Thyroid gland (tissue), 4 donors: Measurements from ENCODE around the gene DYRK4.

Experiments
- CTCF ChIP-seq, 6 experiments: fragments of 200-600 bp in 3 of 6; fragments of 450-650 bp in 3 of 6; sonication (generic) in 3 of 6; IDR thresholded peaks; one replicate each; pipeline ENCODE4 v1.5.1; 2016 to 2019; ENCODE audit warnings: antibody characterized with exemption in 6 of 6, mild to moderate bottlenecking in 2 of 6, inconsistent platforms in 1 of 6, moderate library complexity in 1 of 6
- POLR2A ChIP-seq, 2 donors: fragments of 450-650 bp; IDR thresholded peaks; one replicate each; pipeline ENCODE4 v1.6.1; 2017; ENCODE audit warnings: antibody characterized with exemption in 2 of 2, mild to moderate bottlenecking in 2 of 2, moderate library complexity in 1 of 2

GRCh38 chr12:4557586-4557985 is 4.4 kb upstream of the DYRK4 start:
- no peak for TF ChIP-seq CTCF (IDR thresholded peaks at IDR 0.05)
- TF ChIP-seq POLR2A (IDR thresholded peaks at IDR 0.05), result no peak
